Gastroesophageal sphincter (tissue), 3 donors: ENCODE measurements around the gene DIAPH2.

Source experiments
- EP300 ChIP-seq: sonication (generic); formaldehyde crosslinking; IDR thresholded peaks from one replicate; pipeline ENCODE4 v1.6.1; 2017; ENCODE audit warnings: antibody characterized with exemption, mild to moderate bottlenecking
- TF ChIP-seq, protein P1 (sequence below), 4 experiments: fragments of 200-600 bp in 2 of 4; fragments of 450-650 bp in 2 of 4; sonication (generic) in 1 of 4; IDR thresholded peaks; one replicate each; pipeline ENCODE4 v1.5.1; 2017 to 2019; ENCODE audit warnings: antibody characterized with exemption in 4 of 4, mild to moderate bottlenecking in 2 of 4, moderate library complexity in 2 of 4

GRCh38 chrX:96756491-96756890 lies 71.8 kb downstream of the DIAPH2 start:
- TF ChIP-seq, protein P1, sequence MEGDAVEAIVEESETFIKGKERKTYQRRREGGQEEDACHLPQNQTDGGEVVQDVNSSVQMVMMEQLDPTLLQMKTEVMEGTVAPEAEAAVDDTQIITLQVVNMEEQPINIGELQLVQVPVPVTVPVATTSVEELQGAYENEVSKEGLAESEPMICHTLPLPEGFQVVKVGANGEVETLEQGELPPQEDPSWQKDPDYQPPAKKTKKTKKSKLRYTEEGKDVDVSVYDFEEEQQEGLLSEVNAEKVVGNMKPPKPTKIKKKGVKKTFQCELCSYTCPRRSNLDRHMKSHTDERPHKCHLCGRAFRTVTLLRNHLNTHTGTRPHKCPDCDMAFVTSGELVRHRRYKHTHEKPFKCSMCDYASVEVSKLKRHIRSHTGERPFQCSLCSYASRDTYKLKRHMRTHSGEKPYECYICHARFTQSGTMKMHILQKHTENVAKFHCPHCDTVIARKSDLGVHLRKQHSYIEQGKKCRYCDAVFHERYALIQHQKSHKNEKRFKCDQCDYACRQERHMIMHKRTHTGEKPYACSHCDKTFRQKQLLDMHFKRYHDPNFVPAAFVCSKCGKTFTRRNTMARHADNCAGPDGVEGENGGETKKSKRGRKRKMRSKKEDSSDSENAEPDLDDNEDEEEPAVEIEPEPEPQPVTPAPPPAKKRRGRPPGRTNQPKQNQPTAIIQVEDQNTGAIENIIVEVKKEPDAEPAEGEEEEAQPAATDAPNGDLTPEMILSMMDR (IDR thresholded peaks at IDR 0.05): no peak
- no peak for TF ChIP-seq EP300
